GM04503 (cell line): ENCODE measurements around the gene ECHS1.

Experiments
- DNase-seq: peaks from one replicate; pipeline ENCODE4 v3.0.0-alpha.2; 2012; ENCODE audit warnings: low read depth

The ECHS1 gene

DNA sequence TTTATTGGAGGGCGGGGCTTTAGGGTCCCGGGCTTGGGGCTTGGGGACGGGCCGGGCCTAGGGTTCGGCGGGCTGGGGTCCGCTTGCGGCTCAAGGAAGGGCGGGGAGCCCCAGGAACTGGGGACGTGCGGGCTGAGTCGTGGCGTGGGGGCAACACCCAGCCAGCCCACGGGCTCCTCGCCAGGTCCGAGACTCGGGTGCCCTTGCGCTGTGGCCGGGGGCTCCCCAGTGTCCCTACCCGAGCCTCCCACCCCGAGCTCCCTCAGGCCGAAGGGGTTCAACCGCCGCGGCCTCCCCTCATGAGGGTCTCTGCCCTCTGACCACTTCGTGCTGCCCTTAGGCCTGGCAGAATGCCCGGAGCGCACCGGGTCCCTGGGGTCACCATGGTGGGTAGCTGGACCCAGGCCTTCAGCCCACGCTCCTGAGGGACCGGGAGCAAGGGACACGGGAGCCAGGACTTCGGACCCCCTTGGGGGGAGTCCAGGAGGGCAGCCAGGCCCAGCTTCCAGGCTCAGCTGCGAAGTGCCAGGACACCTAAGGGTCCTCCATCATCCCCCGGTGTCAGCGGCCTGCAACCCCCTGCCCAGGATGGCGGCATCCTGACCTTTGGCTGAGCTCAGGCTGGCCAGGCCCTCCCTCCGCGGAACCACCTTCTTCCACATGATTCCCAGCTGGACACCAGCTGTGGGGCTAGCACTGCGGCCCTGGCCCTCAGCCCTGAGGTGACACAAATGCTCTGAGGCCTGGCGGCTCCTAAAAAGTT is 14.8 kb downstream of the ECHS1 start:
- DNase-seq, result no peak

DNA sequence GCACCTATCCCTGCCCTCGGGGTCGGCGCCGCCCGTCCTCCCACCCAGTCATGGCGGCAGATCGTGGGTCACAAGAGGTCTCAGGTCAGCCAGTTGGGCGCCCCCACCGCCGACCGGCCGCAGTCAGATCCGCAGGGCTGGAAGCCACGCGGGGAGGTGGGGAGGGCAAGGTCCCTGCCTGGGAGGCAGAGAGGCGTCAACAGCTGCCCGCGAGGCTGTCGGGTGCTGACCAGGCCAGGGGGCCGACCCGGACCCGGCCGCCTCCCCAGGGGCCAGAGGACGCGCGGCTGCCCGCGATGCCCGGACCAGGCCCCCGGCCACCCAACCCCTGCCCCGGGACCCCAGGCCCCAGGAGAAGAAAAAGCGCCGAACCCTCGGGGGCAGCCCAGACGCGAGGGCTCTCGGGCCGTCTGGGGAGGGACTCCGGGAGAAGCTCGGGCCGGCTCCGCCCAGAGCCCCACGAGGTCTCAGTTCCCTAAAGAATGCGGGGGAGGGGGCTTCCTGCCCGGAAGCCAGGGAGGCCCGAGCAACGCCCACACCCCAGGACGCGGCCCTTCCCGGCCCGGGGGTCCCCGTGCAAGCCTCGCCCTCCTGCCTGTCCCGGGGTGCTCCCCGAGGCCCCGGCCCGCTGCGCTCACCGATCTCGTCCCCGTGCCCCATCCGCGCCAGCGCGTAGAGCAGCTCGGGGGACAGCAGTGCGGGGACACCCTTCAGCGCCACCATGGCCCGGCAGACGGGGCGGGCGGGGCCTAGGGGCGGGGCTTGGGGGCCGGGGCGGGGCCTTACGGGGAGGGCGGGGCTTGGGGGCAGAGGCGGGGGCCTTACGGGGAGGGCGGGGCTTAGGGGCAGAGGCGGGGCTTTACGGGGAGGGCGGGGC is 15.6 kb downstream of the ECHS1 start, which contains the start of gene FUOM:
FUOM (minus strand) TSS at position 735 of the 877 bp plus-strand sequence; CDS start at position 723, 12 bp downstream.
- no peak for DNase-seq

- DNase-seq, result no peak
Measured at GRCh38 chr10:133356549-133357284, 16.4 kb downstream of the ECHS1 start.

- DNase-seq, result no peak
Measured at GRCh38 chr10:133355991-133356390, 17.2 kb downstream of the ECHS1 start.

DNA sequence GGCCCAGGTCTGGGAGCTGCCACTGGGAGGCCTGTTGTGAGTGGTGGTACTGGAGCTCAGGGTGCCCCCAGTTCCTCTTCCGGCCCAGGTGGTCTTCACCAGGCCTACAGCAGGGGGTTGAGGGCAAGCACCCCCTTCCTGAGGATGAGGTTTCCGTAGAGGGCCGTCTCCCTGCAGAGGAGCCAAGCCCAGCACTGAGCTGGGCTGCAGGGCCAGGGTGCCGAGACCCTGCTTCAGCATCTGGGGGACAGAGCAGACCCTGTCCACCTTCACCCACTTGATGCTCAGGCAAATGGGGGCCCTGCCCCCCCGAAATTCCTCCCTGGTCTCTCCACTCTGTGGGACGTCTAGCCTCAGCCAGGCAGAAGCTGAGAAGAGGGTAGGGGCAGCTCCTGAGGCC is 17.9 kb downstream of the ECHS1 start:
- no peak for DNase-seq

- DNase-seq, result no peak
Measured at GRCh38 chr10:133354672-133355240, 18.4 kb downstream of the ECHS1 start.

GRCh38 chr10:133353988-133354605 is 19.1 kb downstream of the ECHS1 start:
- no peak for DNase-seq

- DNase-seq, result no peak
Measured at GRCh38 chr10:133353202-133353959, 19.8 kb downstream of the ECHS1 start.

DNA sequence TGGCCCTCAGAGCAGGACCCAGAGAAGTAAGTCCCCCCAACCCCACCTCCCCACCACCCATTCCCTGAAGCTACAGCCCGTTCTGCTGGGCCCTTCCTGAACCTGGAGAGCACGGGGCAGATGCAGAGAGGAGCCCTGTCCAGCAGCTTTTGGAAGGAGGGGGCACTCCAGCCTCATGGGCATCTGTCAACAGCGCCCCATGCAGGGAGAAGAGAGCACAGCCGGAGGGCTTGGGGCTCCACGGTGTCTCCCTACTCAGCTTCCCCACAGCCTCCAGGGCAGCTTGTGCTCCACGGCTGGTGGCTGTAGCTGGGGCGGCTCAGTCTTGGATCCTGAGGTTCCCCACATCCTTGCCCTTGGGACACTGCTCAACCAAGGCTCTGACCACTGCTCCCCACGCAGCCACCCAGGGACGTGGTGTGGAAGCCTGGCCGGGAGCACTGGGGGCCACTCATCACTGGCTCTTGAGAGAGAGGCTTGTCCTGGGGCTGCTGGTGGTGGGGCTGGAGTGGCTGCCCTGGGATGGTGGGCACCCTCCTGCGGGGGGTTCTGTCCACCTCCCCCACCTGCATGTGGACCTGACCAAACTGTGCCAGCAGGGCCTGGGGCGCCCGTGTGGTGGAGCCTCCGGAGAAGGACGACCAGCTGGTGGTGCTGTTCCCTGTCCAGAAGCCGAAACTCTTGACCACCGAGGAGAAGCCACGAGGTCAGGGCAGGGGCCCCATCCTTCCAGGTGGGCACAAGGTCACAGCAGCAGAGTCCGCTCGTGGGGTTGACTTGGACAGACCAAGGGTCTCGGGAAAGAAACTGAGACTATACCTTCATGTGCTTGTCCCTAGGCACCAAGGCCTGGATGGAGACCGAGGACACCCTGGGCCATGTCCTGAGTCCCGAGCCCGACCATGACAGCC is 21.5 kb downstream of the ECHS1 start:
- DNase-seq, result no peak

- no peak for DNase-seq
Measured at GRCh38 chr10:133350950-133351329, 22.2 kb downstream of the ECHS1 start.

DNA sequence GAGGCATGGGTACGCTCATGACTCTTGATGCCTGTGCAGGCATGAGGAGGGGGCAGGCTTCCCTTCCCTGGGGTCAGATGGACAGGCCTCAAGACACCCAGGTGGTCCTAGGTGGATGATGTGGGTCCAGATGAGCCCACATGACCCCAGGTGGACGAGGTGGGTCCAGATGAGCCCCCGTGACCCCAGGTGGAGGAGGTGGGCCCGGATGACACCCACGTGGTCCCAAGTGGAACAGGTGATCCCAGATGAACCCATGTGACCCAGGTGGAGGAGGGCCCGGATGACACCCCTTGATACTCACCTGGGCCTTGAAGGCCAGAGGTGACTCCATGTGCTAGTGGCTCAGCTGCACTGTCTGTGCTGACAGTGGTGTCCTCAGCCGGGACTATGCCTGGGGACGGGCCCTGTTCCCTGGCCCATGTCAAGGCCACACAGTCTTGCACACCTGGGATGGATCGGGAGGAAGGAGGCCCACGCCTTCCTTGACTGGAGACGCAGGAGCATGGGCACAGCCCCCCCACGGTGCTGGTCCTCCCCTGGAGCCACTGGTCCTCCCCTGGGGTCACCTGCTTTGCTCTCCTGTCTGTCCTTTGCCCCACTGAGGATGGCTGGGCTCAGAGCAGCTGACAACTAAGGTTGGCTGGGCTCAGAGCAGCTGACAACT is 22.7 kb downstream of the ECHS1 start:
- no peak for DNase-seq

DNA sequence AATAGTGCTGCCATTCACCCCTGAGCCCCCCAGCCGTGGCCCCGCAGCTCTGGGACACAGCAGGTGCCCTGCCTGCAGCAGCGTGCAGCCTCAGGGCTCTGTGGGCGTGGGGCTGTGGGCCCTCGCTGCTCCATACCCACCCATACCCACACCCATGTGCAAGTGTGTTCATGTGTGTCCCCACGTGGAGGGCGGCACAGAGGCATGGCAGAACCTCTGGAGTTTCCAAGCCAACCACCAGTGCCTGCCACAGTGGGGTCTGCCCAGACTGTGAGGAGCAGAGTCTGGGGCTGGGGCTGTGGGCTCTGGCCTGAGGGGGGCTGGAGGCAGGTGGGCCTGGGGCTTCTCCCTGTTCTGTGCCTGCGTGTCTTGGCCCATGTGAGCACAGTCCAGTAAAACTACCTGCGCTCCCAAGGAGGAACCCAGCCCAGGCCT is 23.6 kb downstream of the ECHS1 start:
- DNase-seq, result no peak

DNA sequence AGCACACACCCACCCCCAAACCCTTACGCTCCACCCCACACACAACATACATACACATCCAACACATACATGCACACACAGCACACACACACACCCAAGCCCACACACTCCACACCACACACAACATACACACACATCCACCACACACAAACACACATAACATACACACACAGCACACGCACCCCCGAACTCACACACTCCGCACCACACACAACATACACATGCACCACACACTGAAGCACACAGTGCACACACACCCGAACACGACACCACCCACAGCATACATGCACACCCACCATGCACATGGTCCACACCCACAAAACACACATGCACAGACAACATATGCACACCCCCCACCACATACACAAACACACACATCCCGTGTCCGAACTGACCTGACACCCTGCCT is 24.0 kb downstream of the ECHS1 start:
- no peak for DNase-seq

DNA sequence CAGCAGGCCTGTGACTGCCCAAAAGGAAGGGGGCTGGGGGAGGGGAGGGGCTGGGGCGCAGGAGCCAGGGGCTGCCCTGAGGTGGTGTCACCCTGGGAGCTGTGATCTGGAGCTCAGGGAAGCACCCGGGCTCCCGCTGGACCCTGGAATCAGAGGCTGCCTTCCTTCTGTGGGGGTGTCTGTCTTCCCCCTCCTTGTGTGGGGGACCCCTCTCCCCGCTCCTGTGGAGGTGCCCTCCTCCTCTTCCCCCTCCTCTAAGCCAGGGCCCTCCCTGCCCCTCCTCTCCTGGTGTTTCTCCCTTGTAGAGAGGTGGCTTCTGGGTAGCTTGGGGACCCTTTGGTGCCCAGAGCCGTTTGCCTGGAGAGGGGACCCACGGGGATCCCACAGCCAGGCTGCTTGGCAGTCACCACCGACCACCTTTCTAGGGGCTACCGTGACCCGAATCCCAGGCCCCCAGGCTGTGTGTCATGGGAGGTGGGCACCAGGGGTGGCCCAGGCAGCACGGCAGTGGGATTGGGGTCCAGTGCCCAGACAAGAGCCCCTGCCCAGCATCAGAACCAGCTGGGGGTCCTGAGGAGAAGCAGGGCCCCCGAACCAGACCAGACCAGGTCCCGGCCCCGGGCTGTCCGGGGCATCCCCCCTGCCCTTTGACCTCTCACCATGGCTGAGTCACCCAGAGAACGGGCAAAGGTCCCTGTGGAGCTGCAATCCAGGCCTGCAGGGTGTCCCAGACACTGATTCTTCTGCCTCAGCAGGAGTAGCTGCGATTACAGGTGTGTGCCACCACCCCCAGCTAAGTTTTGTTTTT is 25.2 kb downstream of the ECHS1 start:
- no peak for DNase-seq

DNA sequence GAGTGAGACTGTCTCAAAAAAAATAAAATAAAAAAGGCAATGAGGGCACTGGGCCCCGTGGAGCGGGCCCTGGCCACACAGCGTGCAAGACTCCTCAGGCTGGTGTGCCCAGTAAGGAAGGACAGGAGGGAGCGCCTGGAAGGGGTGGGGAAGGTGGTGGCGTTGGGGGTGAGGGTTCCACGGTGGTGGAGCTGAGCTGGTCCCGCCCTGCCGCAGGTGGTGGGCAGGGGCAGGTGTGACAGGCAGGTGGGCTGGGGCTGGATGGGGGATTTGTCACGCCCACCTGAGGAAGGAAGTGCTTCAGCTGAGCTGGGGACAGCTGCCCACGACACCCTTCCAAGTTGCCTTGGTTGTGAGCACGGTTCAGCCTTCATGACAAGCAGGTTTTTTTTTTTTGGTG is 26.7 kb downstream of the ECHS1 start:
- DNase-seq, result no peak

DNA sequence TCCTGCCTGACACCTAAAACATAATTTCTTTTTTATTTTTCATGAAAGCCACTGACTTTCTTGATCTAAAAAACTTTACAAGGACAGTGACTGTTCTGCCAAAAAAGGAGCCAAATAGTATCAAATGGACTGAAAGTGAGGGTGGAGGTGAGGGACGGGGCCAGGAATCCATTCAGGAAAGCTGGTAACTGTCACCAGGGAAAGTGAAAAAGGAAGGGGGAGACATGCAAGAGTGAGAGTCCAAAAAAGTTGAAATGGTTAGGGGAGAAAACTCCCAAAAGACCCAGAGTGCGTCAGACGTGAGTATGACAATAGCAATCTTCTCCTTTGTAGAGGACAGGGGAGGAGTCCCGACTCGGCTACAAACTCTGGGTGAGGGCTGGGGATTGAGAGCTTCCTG is 28.9 kb downstream of the ECHS1 start:
- DNase-seq, result no peak

GRCh38 chr10:133343558-133343957 is 29.6 kb downstream of the ECHS1 start:
- DNase-seq, result no peak

- DNase-seq, result no peak
Measured at GRCh38 chr10:133342942-133343341, 30.2 kb downstream of the ECHS1 start.
